OCI-LY7 (cell line): ENCODE data around the gene CACNA1D. TPM values are rescaled to one million over a fixed set of nuclear protein-coding genes. Genes with fewer than 3 reads are reported as not detected.

Experiments used
- BruUV-seq: library from RNA; stranded (reverse); fragments of 400-500 nt; replicated peaks from 2 replicates; lab custom pipeline; 2021; lab: Mats Ljungman, UMichigan
- CTCF ChIA-PET: fragments of 300-600 bp; sonication (Branson Sonifier 250); formaldehyde crosslinking; loops from one replicate; lab custom pipeline; 2022; ENCODE audit warnings: antibody characterized with exemption; ENCODE audit not compliant: unreplicated experiment; lab: Charles Lee
- POLR2A ChIA-PET: fragments of 300-600 bp; sonication (Branson Sonifier 250); formaldehyde crosslinking; loops from one replicate; lab custom pipeline; 2022; ENCODE audit warnings: antibody characterized with exemption; lab: Charles Lee
- DNase-seq: peaks from one replicate; pipeline ENCODE4 v3.0.0-alpha.2; 2015; ENCODE audit warnings: low spot score
- H2AFZ ChIP-seq: fragments of 200-600 bp; sonication (generic), shearing (Covaris generic); 2 replicates; pipeline ENCODE4 v1.6.1; 2014; ENCODE audit warnings: mild to moderate bottlenecking, antibody characterized with exemption, low read length, moderate library complexity
- H3K27ac ChIP-seq: fragments of 200-600 bp; sonication (generic); 2 replicates; pipeline ENCODE4 v1.5.1; 2014; ENCODE audit warnings: mixed run types, low read depth, mild to moderate bottlenecking, moderate library complexity, low read length, inconsistent platforms; ENCODE audit not compliant: poor library complexity, severe bottlenecking
- H3K36me3 ChIP-seq: fragments of 200-600 bp; sonication (generic); 2 replicates; pipeline ENCODE4 v1.6.1; 2014; ENCODE audit warnings: mild to moderate bottlenecking, antibody characterized with exemption, low read length, moderate library complexity, mixed read lengths; ENCODE audit not compliant: insufficient read depth
- H3K4me1 ChIP-seq: fragments of 200-600 bp; sonication (generic); 2 replicates; pipeline ENCODE4 v1.5.1; 2014; ENCODE audit warnings: mild to moderate bottlenecking, low read length; ENCODE audit not compliant: insufficient read depth, poor library complexity, severe bottlenecking
- H3K4me2 ChIP-seq: fragments of 200-600 bp; sonication (generic); 2 replicates; pipeline ENCODE4 v1.6.1; 2014; ENCODE audit warnings: mild to moderate bottlenecking, low read length
- H3K4me3 ChIP-seq: fragments of 200-600 bp; sonication (generic); 2 replicates; pipeline ENCODE4 v1.5.1; 2014; ENCODE audit warnings: mild to moderate bottlenecking, low read depth, low read length; ENCODE audit not compliant: poor library complexity, severe bottlenecking
- H3K79me2 ChIP-seq: fragments of 200-600 bp; sonication (generic); 2 replicates; pipeline ENCODE4 v1.6.1; 2016; ENCODE audit warnings: low read depth, mild to moderate bottlenecking, low read length, moderate library complexity, mixed read lengths; ENCODE audit not compliant: insufficient read depth
- H3K9me2 ChIP-seq: fragments of 200-600 bp; sonication (generic); 2 replicates; pipeline ENCODE4 v1.6.1; 2016; ENCODE audit warnings: mild to moderate bottlenecking, low read length, mixed read lengths; ENCODE audit not compliant: insufficient read depth
- H3K9me3 ChIP-seq: fragments of 200-600 bp; sonication (generic); 2 replicates; pipeline ENCODE4 v1.6.1; 2014; ENCODE audit warnings: mild to moderate bottlenecking, mixed run types, low read length, mixed read lengths
- H4K20me1 ChIP-seq: fragments of 200-600 bp; sonication (generic); 2 replicates; pipeline ENCODE4 v1.6.1; 2014; ENCODE audit warnings: mild to moderate bottlenecking, antibody characterized with exemption, low read length, moderate library complexity, mixed read lengths; ENCODE audit not compliant: insufficient read depth
- EZH2phosphoT487 ChIP-seq: fragments of 200-600 bp; sonication (generic); IDR thresholded peaks from 2 replicates; pipeline ENCODE4 v1.6.1; 2018; ENCODE audit warnings: low read depth, borderline replicate concordance, mild to moderate bottlenecking, mixed run types, antibody characterized with exemption, low read length, moderate library complexity, mixed read lengths
- intact Hi-C: fragments of 100-400 bp; cut with micrococcal nuclease; formaldehyde crosslinking; loops from one replicate; pipeline ENCODE4 v1.10.0; 2022; ENCODE audit not compliant: unreplicated experiment
- total RNA-seq, 2 experiments: library from RNA; depleted of rRNA in 1 of 2; stranded (reverse); fragments of >200 nt in 1 of 2; shearing (Covaris generic) in 1 of 2; gene quantifications; 2 replicates each; pipeline ENCODE4 v1.2.3, GENCODE V29; 2014 to 2022
- TF ChIP-seq, protein P1 (sequence below): fragments of 200-600 bp; sonication (generic); conservative IDR thresholded peaks from 2 replicates; pipeline ENCODE4 v1.5.1; 2014; ENCODE audit warnings: mild to moderate bottlenecking, antibody characterized with exemption, low read length, moderate library complexity, mixed read lengths

Gene CACNA1D
- total RNA-seq, 2 experiments from 2014 or later = 0.42 TPM; not detected in 1

DNA sequence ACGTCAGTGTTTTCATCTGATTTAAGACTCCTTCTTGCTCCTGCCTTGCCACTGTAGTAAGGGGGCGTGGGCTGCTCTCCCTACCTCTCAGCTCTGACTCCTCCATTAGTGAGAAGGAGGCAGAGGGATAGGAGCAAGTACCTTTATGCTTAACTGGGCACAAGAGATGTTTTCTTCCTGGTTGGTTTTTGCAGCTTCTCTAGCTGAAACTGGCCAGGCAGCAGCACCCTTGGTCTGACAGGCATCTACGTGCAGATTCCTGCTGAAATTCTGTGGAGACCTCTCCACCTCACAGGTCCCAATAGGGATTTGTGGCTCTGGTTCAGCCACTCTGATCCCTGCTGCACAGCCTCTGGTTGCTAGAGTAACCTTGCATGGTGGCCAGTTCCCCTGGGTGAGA, 132.5 kb downstream of the CACNA1D start:
- CTCF ChIA-PET = no interaction called here
- H4K20me1 ChIP-seq = no peaks in the 10 kb centered on the region
- H3K9me3 ChIP-seq = no peaks in the 10 kb centered on the region
- no peak overlapping the region for H3K27ac ChIP-seq
- H3K79me2 ChIP-seq = no peaks in the 10 kb centered on the region
- TF ChIP-seq, protein P1, sequence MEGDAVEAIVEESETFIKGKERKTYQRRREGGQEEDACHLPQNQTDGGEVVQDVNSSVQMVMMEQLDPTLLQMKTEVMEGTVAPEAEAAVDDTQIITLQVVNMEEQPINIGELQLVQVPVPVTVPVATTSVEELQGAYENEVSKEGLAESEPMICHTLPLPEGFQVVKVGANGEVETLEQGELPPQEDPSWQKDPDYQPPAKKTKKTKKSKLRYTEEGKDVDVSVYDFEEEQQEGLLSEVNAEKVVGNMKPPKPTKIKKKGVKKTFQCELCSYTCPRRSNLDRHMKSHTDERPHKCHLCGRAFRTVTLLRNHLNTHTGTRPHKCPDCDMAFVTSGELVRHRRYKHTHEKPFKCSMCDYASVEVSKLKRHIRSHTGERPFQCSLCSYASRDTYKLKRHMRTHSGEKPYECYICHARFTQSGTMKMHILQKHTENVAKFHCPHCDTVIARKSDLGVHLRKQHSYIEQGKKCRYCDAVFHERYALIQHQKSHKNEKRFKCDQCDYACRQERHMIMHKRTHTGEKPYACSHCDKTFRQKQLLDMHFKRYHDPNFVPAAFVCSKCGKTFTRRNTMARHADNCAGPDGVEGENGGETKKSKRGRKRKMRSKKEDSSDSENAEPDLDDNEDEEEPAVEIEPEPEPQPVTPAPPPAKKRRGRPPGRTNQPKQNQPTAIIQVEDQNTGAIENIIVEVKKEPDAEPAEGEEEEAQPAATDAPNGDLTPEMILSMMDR = no peak
- no peak for TF ChIP-seq EZH2phosphoT487
- DNase-seq = no peak
- no peak overlapping the region for H3K4me2 ChIP-seq
- POLR2A ChIA-PET = no interaction called here
- H3K4me3 ChIP-seq = no peak overlapping the region
- no peaks in the 10 kb centered on the region for H3K36me3 ChIP-seq
- no peaks in the 10 kb centered on the region for H3K9me2 ChIP-seq
- H3K4me1 ChIP-seq = no peaks in the 10 kb centered on the region
- H2AFZ ChIP-seq = no peak overlapping the region
- BruUV-seq = no TSS peak
- intact Hi-C loops = no loop called here

DNA sequence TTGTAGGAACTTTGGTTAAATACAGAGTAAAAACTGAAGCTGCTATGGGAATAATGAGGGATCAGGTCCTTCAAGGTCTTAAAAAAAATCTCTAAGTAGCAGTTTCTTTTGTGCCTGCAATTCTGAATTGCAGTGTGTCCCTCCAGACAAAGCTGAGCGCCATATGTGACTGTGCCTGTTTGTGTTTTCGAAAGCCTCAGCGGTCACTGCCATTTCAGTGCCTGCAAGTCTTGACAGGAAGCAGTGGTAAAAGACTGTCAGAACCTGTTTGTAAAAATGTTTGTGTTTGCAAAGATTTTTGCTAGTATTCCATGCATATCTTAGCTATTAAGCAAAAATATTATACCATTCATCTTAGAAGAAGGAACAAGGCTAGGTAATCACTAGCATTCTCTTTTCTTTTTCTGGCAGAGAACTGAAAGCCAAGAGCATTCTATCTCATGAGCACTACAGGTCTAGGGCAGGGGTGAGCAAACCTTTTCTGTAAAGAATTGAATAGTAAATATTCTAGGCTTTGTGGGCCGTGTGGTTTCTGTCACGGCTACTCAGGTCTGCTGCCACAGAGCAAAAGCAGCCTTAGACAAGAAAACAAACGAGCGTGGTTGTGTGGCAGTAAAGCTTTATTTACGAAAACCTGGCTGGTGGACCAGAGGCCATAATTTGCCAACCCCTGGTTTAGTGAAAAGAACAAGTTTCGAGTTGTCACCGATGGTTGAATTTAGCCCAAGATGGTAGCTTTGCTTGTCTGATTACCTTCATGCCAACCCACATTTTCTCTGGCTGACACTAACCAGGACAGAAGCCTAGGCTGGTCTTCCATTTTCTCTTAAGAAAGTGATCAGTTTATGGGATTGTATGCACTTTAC, 134.4 kb downstream of the CACNA1D start:
- intact Hi-C loops = no loop called here
- H3K27ac ChIP-seq = no peak overlapping the region
- no TSS peak for BruUV-seq
- H2AFZ ChIP-seq = no peak overlapping the region
- no peak overlapping the region for H3K4me3 ChIP-seq
- POLR2A ChIA-PET = no interaction called here
- H4K20me1 ChIP-seq = no peaks in the 10 kb centered on the region
- no peak overlapping the region for H3K4me2 ChIP-seq
- no peaks in the 10 kb centered on the region for H3K4me1 ChIP-seq
- CTCF ChIA-PET = no interaction called here
- H3K79me2 ChIP-seq = no peaks in the 10 kb centered on the region
- DNase-seq = no peak
- no peaks in the 10 kb centered on the region for H3K9me3 ChIP-seq
- H3K9me2 ChIP-seq = no peaks in the 10 kb centered on the region
- no peaks in the 10 kb centered on the region for H3K36me3 ChIP-seq
- no peak for TF ChIP-seq EZH2phosphoT487
- TF ChIP-seq, protein P1 = no peak

DNA sequence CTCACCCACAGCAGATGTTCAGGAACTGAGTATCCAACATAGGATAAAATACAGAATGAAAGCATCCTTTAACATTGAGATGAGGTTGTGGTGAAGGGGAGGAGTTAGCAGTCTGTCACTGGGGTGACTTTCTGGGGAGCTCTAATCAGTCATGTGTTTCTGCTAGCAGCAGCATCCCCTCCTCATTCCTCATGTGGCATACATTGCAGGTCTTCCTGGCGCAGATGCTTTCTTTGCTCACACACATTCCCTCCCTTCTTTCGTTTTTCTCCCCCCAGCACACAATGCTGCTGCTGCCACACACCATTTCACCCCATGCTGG, 135.0 kb downstream of the CACNA1D start:
- Histone ChIP-seq H3K4me1 (no peaks in the 10 kb centered on the region), H3K4me2 (no peak overlapping the region), H2AFZ (no peak overlapping the region), H3K9me2 (no peaks in the 10 kb centered on the region), H3K9me3 (no peaks in the 10 kb centered on the region), H3K27ac (no peak overlapping the region), H3K79me2 (no peaks in the 10 kb centered on the region), H4K20me1 (no peaks in the 10 kb centered on the region), H3K36me3 (no peaks in the 10 kb centered on the region), H3K4me3 (no peak overlapping the region)
- no TSS peak for BruUV-seq
- DNase-seq = no peak
- CTCF ChIA-PET = no interaction called here
- POLR2A ChIA-PET = no interaction called here
- intact Hi-C loops = no loop called here
- no peak for TF ChIP-seq EZH2phosphoT487
